MM.1S (cell line): Measurements from ENCODE around the gene TPCN2.

Experiments
- DNase-seq: peaks from one replicate; pipeline ENCODE4 v3.0.0-alpha.2; 2015
- H2AFZ ChIP-seq: fragments of 300-600 bp; sonication (generic); 2 replicates; pipeline ENCODE4 v1.6.0; 2016; ENCODE audit warnings: antibody characterized with exemption, low read length
- H3F3A ChIP-seq: fragments of 300-600 bp; sonication (generic); 2 replicates; pipeline ENCODE4 v1.6.1; 2016; ENCODE audit warnings: mild to moderate bottlenecking, antibody characterized with exemption, low read length, moderate library complexity, mixed read lengths; ENCODE audit not compliant: insufficient read depth
- H3K27ac ChIP-seq: fragments of 300-600 bp; sonication (generic); 2 replicates; pipeline ENCODE4 v1.5.1; 2016; ENCODE audit warnings: mild to moderate bottlenecking, low read length
- H3K27me3 ChIP-seq: fragments of 300-600 bp; sonication (generic); replicated peaks from 2 replicates; pipeline ENCODE4 v1.6.0; 2016; ENCODE audit warnings: low read length; ENCODE audit not compliant: insufficient read depth
- H3K36me3 ChIP-seq: fragments of 300-600 bp; sonication (generic); replicated peaks from 2 replicates; pipeline ENCODE4 v1.6.1; 2016; ENCODE audit warnings: mild to moderate bottlenecking, low read length, mixed read lengths; ENCODE audit not compliant: insufficient read depth
- H3K4me1 ChIP-seq: fragments of 300-600 bp; sonication (generic); 2 replicates; pipeline ENCODE4 v1.6.1; 2016; ENCODE audit warnings: low read length, mixed read lengths
- H3K4me2 ChIP-seq: fragments of 300-600 bp; sonication (generic); 2 replicates; pipeline ENCODE4 v1.6.0; 2016; ENCODE audit warnings: low read depth, low read length
- H3K4me3 ChIP-seq: fragments of 300-600 bp; sonication (generic); 2 replicates; pipeline ENCODE4 v1.5.1; 2016; ENCODE audit warnings: low read length, mixed read lengths
- H3K79me2 ChIP-seq: fragments of 300-600 bp; sonication (generic); 2 replicates; pipeline ENCODE4 v1.6.1; 2016; ENCODE audit warnings: mixed run types, low read length, mixed read lengths
- H3K9ac ChIP-seq: fragments of 300-600 bp; sonication (generic); 2 replicates; pipeline ENCODE4 v1.6.1; 2016; ENCODE audit warnings: low read length, mixed read lengths
- H3K9me2 ChIP-seq: fragments of 300-600 bp; sonication (generic); replicated peaks from 2 replicates; pipeline ENCODE4 v1.6.1; 2016; ENCODE audit warnings: mild to moderate bottlenecking, low read length, mixed read lengths; ENCODE audit not compliant: insufficient read depth
- H3K9me3 ChIP-seq: fragments of 300-600 bp; sonication (generic); replicated peaks from 2 replicates; pipeline ENCODE4 v1.6.1; 2016; ENCODE audit warnings: mild to moderate bottlenecking, low read length, mixed read lengths; ENCODE audit not compliant: insufficient read depth
- H4K20me1 ChIP-seq: fragments of 300-600 bp; sonication (generic); 2 replicates; pipeline ENCODE4 v1.6.1; 2016; ENCODE audit warnings: mild to moderate bottlenecking, low read length, moderate library complexity, mixed read lengths; ENCODE audit not compliant: insufficient read depth
- EZH2 ChIP-seq: fragments of 300-600 bp; sonication (generic); optimal IDR thresholded peaks from 2 replicates; pipeline ENCODE3; 2017; ENCODE audit warnings: low read depth, mild to moderate bottlenecking, antibody characterized with exemption, low read length, mixed read lengths
- EZH2phosphoT487 ChIP-seq: fragments of 300-600 bp; sonication (generic); IDR thresholded peaks from 2 replicates; pipeline ENCODE4 v1.6.1; 2018; ENCODE audit warnings: antibody characterized with exemption, low read length
- TF ChIP-seq, protein P1 (sequence below): fragments of 300-600 bp; sonication (generic); IDR thresholded peaks from 2 replicates; pipeline ENCODE4 v1.5.1; 2016; ENCODE audit warnings: antibody characterized with exemption, low read length, mixed read lengths

TPCN2 gene

GRCh38 chr11:69000391-69000790 is 48.3 kb upstream of the TPCN2 start:
- Histone ChIP-seq H4K20me1 (0 out of 2 replicates have a peak, but pooled peaks cover 3% of the 10 kb centered on the region), H3K27me3 (peaks cover 95% of the 10 kb centered on the region), H3K4me1 (no peaks in the 10 kb centered on the region), H3K4me3 (no peak overlapping the region), H3K36me3 (no peaks in the 10 kb centered on the region), H3K79me2 (no peaks in the 10 kb centered on the region), H3K4me2 (no peak overlapping the region), H3K27ac (no peak overlapping the region), H3K9ac (no peak overlapping the region), H2AFZ (no peak overlapping the region), H3F3A (no peaks in the 10 kb centered on the region), H3K9me2 (no peaks in the 10 kb centered on the region), H3K9me3 (no peaks in the 10 kb centered on the region)
- TF ChIP-seq, protein P1, sequence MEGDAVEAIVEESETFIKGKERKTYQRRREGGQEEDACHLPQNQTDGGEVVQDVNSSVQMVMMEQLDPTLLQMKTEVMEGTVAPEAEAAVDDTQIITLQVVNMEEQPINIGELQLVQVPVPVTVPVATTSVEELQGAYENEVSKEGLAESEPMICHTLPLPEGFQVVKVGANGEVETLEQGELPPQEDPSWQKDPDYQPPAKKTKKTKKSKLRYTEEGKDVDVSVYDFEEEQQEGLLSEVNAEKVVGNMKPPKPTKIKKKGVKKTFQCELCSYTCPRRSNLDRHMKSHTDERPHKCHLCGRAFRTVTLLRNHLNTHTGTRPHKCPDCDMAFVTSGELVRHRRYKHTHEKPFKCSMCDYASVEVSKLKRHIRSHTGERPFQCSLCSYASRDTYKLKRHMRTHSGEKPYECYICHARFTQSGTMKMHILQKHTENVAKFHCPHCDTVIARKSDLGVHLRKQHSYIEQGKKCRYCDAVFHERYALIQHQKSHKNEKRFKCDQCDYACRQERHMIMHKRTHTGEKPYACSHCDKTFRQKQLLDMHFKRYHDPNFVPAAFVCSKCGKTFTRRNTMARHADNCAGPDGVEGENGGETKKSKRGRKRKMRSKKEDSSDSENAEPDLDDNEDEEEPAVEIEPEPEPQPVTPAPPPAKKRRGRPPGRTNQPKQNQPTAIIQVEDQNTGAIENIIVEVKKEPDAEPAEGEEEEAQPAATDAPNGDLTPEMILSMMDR = no peak
- TF ChIP-seq EZH2 = no peak
- no peak for TF ChIP-seq EZH2phosphoT487
- DNase-seq = no peak

DNA sequence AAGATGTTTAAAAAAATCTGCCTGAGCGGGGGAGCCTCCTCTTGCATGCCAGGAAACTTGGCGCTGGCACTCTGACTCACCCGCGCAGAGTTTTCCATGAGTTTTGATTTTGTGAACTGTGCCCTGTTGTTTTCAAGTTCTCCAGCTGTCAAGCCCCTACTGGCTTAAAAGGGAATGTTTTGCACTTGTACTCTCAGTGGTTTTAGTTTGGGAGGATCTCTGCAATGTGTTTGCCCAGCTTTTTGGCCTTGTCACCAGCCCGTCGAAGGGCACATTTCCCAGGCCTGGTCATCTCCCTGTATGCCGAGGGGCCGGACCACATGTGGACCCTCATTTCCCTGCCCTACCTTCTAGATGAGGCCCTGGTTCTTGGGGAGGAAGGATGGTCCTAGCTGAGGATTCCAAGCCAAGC is 47.9 kb upstream of the TPCN2 start:
- H3K27me3 ChIP-seq = peaks cover 97% of the 10 kb centered on the region
- TF ChIP-seq, protein P1 = peak; percentile 17; the same call in 1 of the 2 replicates
- TF ChIP-seq EZH2 (no peak), EZH2phosphoT487 (no peak)
- H3K4me1 ChIP-seq = no peaks in the 10 kb centered on the region
- no peaks in the 10 kb centered on the region for H3K9me3 ChIP-seq
- no peak overlapping the region for H3K4me3 ChIP-seq
- H3K9ac ChIP-seq = no peak overlapping the region
- no peak overlapping the region for H3K27ac ChIP-seq
- DNase-seq = no peak
- no peaks in the 10 kb centered on the region for H3K79me2 ChIP-seq
- 0 out of 2 replicates have a peak, but pooled peaks cover 3% of the 10 kb centered on the region for H4K20me1 ChIP-seq
- H3K36me3 ChIP-seq = no peaks in the 10 kb centered on the region
- no peak overlapping the region for H2AFZ ChIP-seq
- H3F3A ChIP-seq = no peaks in the 10 kb centered on the region
- no peaks in the 10 kb centered on the region for H3K9me2 ChIP-seq
- H3K4me2 ChIP-seq = no peak overlapping the region

DNA sequence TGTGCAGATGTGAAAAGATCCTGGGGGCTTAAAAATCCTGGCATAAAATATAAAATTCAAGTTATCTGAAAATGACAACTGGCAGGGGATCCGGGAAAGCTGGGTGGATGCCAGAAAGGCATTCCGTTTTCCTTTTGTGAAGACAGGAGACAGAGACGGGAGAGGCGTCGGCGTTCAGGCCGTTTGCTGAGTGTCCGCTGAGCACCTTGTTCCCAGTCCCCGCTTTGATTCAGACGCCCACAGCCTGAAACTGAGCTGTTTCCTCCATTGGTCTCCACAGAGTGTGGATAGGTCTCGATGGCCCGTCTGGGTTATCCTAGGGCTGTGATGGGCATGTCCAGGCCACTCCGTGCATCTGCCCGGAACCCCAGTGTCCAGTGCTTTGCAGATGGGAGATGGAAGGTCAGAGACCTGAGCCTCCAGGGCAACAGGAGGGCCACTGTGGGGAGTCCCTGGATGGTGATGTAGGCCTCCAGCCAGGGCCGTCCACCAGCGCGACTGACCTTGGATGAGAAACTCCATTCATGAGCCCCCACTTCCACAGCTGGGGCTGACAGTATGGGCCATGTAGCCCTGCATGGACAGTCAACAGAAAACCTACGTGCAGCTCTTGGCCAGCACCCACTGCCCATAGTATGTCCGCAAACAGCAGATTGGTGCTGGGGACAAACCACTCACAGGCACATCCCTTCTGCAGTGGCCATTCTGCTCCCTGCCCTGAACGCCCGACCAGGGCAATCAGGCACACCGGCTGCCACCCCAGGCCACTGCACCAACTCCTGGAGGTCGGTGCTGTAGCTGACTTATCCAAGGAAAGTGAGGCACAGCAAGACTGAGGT is 47.3 kb upstream of the TPCN2 start:
- H3K9me3 ChIP-seq = no peaks in the 10 kb centered on the region
- H3K9me2 ChIP-seq = no peaks in the 10 kb centered on the region
- no peak overlapping the region for H3K4me3 ChIP-seq
- H3F3A ChIP-seq = no peaks in the 10 kb centered on the region
- DNase-seq = no peak
- no peak overlapping the region for H2AFZ ChIP-seq
- H3K4me1 ChIP-seq = no peaks in the 10 kb centered on the region
- peaks cover 97% of the 10 kb centered on the region for H3K27me3 ChIP-seq
- no peak overlapping the region for H3K27ac ChIP-seq
- H3K36me3 ChIP-seq = no peaks in the 10 kb centered on the region
- TF ChIP-seq EZH2phosphoT487 = no peak
- TF ChIP-seq, protein P1 = no peak
- no peak for TF ChIP-seq EZH2
- no peak overlapping the region for H3K4me2 ChIP-seq
- no peaks in the 10 kb centered on the region for H3K79me2 ChIP-seq
- no peak overlapping the region for H3K9ac ChIP-seq
- 0 out of 2 replicates have a peak, but pooled peaks cover 3% of the 10 kb centered on the region for H4K20me1 ChIP-seq
